Effector memory CD4-positive, alpha-beta T cell (primary cell): ENCODE measurements around the gene CALR3.
"Not testable (repeated sequence)": the region's sequence is repeated elsewhere in the genome, so short reads cannot be mapped to it uniquely, and the experiment has no call there.

ENCODE experiments used
- DNase-seq, 3 donors: peaks; one replicate each; pipeline ENCODE4 v3.0.0-alpha.2; 2020
- H3K27ac ChIP-seq: 2 replicates; pipeline ENCODE4 v1.7.0; 2013; ENCODE audit warnings: mild to moderate bottlenecking, low read length, moderate library complexity; ENCODE audit not compliant: insufficient read depth, poor library complexity, severe bottlenecking
- H3K27me3 ChIP-seq: replicated peaks from 2 replicates; pipeline ENCODE4 v1.7.0; 2013; ENCODE audit warnings: mild to moderate bottlenecking, low read length; ENCODE audit not compliant: insufficient read depth, control insufficient read depth, poor library complexity, severe bottlenecking
- H3K36me3 ChIP-seq: 2 replicates; pipeline ENCODE4 v1.7.0; 2013; ENCODE audit warnings: mild to moderate bottlenecking, low read length, moderate library complexity; ENCODE audit not compliant: control insufficient read depth, insufficient read depth
- H3K4me1 ChIP-seq: 2 replicates; pipeline ENCODE4 v1.7.0; 2013; ENCODE audit warnings: low read length, mild to moderate bottlenecking; ENCODE audit not compliant: control insufficient read depth, insufficient read depth, poor library complexity, severe bottlenecking
- H3K4me3 ChIP-seq: 2 replicates; pipeline ENCODE4 v1.7.0; 2013; ENCODE audit warnings: low read length, low read depth, mild to moderate bottlenecking; ENCODE audit not compliant: insufficient read depth, poor library complexity, severe bottlenecking
- H3K9me3 ChIP-seq: 2 replicates; pipeline ENCODE4 v1.7.0; 2013; ENCODE audit warnings: mild to moderate bottlenecking, low read length, moderate library complexity; ENCODE audit not compliant: control insufficient read depth

The CALR3 gene

DNA sequence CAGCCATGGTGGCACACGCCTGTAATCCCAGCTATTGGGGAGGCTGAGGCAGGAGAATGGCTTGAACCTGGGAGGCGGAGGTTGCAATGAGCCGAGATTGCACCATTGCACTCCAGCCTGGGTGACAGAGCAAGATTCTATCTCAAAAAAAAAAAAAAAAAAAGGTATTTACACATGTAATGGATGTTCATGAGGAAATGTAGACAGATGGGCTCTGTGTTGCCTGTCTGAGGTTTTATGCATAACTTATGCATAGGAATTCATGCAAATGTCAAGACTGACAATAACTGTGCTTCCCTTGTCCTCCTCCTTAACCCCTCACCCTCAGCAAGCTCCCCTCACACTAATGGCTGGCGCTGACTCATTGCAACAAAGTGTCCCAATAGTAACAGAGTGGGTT lies 9.5 kb downstream of the CALR3 start:
- not testable (repeated sequence) for H3K9me3 ChIP-seq

DNA sequence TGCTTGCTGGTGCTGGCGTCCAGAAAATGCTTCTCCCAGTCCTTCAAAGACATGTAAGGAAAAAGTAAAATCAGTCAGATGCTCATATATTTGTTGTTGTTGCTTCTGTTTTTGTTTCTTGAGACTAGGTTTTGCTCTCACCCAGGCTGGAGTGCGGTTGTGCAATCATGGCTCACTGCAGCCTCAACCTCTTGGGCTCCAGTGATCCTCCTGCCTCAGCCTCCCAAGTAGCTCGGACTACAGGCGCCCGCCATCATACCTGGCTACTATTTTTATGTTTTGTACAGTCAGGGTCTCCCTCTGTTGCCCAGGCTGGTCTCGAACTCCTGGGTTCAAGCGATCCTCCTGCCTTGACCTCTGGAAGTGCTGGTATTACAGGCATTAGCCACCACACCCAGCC lies 13.2 kb downstream of the CALR3 start:
- Histone ChIP-seq H3K27me3 (no peaks in the 10 kb centered on the region), H3K9me3 (no peaks in the 10 kb centered on the region), H3K4me3 (no peak overlapping the region), H3K4me1 (no peaks in the 10 kb centered on the region), H3K27ac (no peak overlapping the region), H3K36me3 (no peaks in the 10 kb centered on the region)
- no peak for DNase-seq

More for the DNA sequence above, 9.5 kb downstream of the CALR3 start:
- not testable (repeated sequence) for H3K27me3 ChIP-seq, H3K4me3 ChIP-seq, DNase-seq, H3K4me1 ChIP-seq, H3K36me3 ChIP-seq, H3K27ac ChIP-seq

DNA sequence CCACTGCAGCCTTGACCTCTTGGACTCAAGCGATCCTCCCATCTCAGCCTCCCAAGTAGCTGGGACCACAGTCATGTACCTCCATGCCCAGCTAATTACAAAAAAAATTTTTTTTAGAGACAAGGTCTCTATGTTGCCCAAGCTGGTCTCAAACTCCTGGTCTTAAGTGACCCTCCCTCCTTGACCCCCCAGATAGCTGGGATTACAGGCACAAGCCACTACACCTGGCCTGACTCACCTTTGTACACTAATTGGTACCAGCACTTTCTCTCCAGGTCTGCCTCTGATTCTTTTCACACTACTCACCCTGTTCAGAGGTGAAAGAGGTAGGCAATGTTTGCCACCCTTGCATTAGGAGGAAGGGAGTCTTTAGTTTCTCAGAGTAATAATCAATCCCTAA lies 18.7 kb downstream of the CALR3 start:
- Histone ChIP-seq H3K27ac (no peak overlapping the region), H3K4me1 (peaks cover 2% of the 10 kb centered on the region), H3K9me3 (no peaks in the 10 kb centered on the region), H3K27me3 (no peaks in the 10 kb centered on the region), H3K4me3 (no peak overlapping the region), H3K36me3 (no peaks in the 10 kb centered on the region)
- no peak for DNase-seq

DNA sequence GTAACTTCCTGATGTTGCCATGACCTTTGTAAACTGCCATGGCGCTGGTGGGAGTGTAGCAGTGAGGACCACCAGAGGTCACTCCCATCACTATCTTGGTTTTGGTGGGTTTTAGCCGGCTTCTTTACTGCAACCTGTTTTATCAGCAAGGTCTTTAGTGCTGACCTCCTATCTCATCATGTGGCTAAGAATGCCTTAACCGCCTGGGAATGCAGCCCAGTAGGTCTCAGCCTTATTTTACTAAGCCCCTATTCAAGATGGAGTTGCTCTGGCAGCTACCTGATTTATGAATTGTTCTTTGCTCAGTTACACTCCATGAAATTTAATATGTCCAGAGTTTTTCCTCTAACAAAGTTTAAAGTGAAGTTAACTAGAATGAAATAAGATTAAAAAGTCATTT lies 19.6 kb downstream of the CALR3 start:
- Histone ChIP-seq H3K36me3 (no peaks in the 10 kb centered on the region), H3K4me3 (no peak overlapping the region), H3K4me1 (peaks cover 4% of the 10 kb centered on the region), H3K27ac (no peak overlapping the region), H3K27me3 (no peaks in the 10 kb centered on the region), H3K9me3 (no peaks in the 10 kb centered on the region)
- DNase-seq, result no peak

DNA sequence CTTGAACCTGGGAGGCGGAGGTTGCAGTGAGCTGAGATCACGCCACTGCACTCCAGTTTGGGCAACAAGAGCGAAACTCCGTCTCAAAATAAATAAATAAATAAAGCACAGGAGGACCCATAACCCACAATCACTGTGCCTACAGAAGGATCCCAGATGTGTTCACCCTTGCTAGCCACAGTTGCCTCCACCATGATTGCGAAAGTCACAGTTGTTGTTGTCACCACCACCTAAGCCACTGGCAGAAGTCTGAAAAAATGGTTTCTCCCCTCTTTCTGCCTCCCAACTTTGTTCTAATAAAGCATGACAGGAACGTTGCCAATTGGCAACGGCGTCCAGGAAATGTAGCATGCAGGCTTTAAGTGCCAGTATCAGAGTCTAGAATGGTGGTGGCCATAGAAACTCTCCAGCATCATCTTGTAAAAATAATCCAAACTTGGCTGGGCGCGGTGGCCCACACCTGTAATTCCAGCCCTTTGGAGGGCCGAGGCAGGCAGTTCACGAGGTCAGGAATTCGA lies 22.0 kb downstream of the CALR3 start:
- Histone ChIP-seq H3K9me3 (no peaks in the 10 kb centered on the region), H3K4me3 (no peak overlapping the region), H3K36me3 (no peaks in the 10 kb centered on the region), H3K27ac (no peak overlapping the region), H3K27me3 (no peaks in the 10 kb centered on the region), H3K4me1 (peaks cover 12% of the 10 kb centered on the region)
- DNase-seq, result no peak

DNA sequence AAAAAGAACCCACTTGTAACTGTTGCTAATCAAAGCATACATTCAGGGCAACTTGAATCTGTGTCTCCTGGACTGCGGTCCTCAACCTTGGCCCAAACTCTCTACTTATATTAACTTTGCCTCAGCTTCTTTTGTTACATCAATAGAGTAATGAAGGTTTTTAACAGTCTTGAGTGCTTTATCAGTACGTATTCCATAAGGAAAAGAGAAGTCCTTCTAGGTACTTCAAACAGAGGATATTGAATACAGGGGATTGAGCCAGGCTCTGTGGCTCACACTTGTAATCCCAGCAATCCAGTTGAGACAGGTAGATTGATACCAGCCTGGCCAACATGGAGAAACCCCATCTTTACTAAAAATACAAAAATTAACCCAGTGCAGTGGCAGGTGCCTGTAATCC lies 23.0 kb downstream of the CALR3 start:
- no peak for DNase-seq
- Histone ChIP-seq H3K4me3 (no peak overlapping the region), H3K27ac (no peak overlapping the region), H3K9me3 (no peaks in the 10 kb centered on the region), H3K36me3 (no peaks in the 10 kb centered on the region), H3K27me3 (no peaks in the 10 kb centered on the region), H3K4me1 (peaks cover 12% of the 10 kb centered on the region)

DNA sequence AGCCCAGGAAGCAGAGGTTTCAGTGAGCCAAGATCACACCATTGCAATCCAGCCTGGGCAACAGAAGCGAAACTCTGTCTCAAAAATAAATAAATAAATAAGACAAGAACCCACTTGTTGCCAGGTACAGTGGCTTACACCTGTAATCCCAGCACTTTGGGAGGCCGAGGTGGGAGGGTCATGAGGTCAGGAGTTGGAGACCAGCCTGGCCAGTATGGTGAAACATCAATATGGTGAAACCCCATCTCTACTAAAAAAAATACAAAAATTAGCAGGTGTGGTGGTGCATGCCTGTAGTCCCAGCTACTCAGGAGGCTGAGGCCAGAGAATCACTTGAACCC lies 23.4 kb downstream of the CALR3 start:
- not testable (repeated sequence) for H3K36me3 ChIP-seq, H3K27me3 ChIP-seq, DNase-seq, H3K9me3 ChIP-seq
- H3K27ac ChIP-seq, result peak overlapping the region; percentile 69
- H3K4me1 ChIP-seq, result peaks cover 12% of the 10 kb centered on the region
- H3K4me3 ChIP-seq, result peak overlapping the region; percentile 74

DNA sequence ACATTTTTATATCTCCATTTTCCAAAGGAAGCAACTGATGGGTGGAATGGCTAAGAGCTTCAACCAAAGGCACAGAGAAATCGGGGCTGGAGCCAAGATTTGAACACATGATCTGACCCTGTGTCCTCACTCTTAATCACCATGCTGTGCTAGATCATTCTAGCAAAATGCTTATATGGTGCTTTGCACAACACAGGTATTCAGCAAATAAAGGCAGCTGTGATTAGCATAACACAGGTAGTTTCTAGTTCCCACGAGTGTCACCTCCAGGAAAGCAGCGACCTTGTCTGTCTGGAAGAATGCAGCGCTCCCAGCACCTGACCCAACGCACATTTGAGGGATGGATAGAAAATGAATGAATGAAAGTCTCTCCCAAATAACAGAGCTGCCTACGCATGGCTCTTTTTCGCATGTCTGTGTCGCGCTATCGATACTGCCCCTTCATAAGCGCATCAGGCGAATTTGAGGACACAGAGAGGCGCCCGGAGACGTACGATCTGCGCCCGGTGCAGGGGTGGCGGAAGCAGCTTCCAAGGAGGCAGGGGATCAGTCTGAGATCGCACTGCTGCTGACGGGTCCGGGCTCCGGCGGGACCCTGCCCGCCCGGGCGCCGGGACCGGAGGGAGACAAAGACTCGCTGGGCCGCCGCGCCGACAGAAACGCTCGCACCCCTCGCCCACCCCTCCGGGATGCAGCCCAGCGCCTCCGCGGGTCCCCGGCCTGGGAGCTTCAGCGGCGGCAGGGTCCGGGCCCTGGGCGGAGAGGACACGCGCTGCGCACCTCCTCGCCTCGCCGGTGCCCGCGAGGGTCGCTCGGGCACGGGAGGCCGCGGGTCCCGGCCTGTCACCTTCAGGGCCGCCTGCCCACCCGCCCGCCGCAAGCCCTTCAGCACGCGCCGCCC lies 24.8 kb downstream of the CALR3 start:
- Histone ChIP-seq H3K4me1 (peaks cover 12% of the 10 kb centered on the region), H3K9me3 (no peaks in the 10 kb centered on the region), H3K36me3 (no peaks in the 10 kb centered on the region), H3K27ac (peak overlapping the region; percentile 69), H3K4me3 (peak overlapping the region; percentile 74), H3K27me3 (no peaks in the 10 kb centered on the region)
- no peak for DNase-seq

DNA sequence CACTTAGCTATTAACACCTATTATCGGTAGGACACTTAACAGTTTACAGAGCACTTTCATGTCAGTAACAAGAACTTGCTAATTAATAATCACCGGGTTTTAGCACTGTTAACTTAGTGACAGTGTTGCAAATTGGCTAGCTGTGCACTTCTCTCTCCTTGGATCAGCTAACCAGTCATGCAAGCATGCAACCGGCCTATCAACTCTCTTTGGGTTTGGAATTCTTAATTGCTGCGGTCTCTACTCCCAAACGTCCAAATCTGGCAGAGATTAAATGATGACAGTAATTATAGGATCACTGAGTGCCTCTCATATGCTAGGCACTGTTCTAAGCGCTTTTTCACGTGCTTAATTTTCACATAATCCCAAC lies 25.4 kb downstream of the CALR3 start:
- Histone ChIP-seq H3K27ac (no peak overlapping the region), H3K4me3 (peak overlapping the region; percentile 74), H3K36me3 (no peaks in the 10 kb centered on the region), H3K9me3 (no peaks in the 10 kb centered on the region), H3K4me1 (peaks cover 12% of the 10 kb centered on the region), H3K27me3 (no peaks in the 10 kb centered on the region)
- DNase-seq, result no peak

DNA sequence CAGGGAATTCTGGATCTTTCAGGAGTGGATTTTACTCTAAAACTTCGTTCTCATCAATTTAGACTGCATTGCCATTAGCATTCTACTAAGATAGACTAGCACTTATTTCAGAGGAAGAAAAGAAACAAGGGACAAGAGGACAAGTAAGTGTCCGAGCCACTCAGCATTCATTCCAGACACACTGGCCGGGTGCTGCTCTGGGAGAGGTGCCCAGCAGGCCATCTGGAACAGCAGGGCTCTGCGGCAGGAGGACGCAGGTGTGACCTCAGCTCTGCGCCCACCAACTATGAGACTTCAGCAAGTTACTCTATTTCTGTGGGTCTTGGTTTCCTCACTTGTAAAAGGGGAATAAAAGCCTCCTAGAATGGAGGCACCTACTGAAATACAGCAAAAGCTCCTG lies 28.4 kb downstream of the CALR3 start:
- Histone ChIP-seq H3K4me3 (no peak overlapping the region), H3K27ac (no peak overlapping the region), H3K4me1 (peaks cover 12% of the 10 kb centered on the region)

More for the DNA sequence above, 28.4 kb downstream of the CALR3 start:
- H3K9me3 ChIP-seq, result no peaks in the 10 kb centered on the region
- H3K36me3 ChIP-seq, result no peaks in the 10 kb centered on the region
- H3K27me3 ChIP-seq, result no peaks in the 10 kb centered on the region
- no peak for DNase-seq
